Stimulated activated CD8-positive, alpha-beta memory T cell treated with anti-CD3 and anti-CD28 coated beads, Interleukin-7, amount 100 ng/mL, for 1 hour (primary cell): ENCODE data around the gene FNIP1.
"Not testable (repeated sequence)": the region's sequence is repeated elsewhere in the genome, so short reads cannot be mapped to it uniquely, and the experiment has no call there.

Experiments
- DNase-seq, 2 donors: peaks; one replicate each; pipeline ENCODE4 v3.0.0-alpha.2; 2020; ENCODE audit warnings: low read depth in 2 of 2

Gene FNIP1

GRCh38 chr5:131684595-131684994 is 112.2 kb downstream of the FNIP1 start:
- DNase-seq, result no peak

- no peak for DNase-seq
Observed at GRCh38 chr5:131684051-131684450, 112.8 kb downstream of the FNIP1 start.

- DNase-seq, result no peak
Observed at GRCh38 chr5:131682826-131683225, 114.0 kb downstream of the FNIP1 start.

- DNase-seq, result no peak
Observed at GRCh38 chr5:131682175-131682574, 114.6 kb downstream of the FNIP1 start.

- DNase-seq, result no peak
Observed at GRCh38 chr5:131679911-131680310, 116.9 kb downstream of the FNIP1 start.

- not testable (repeated sequence) for DNase-seq
Observed at GRCh38 chr5:131678273-131678672, 118.5 kb downstream of the FNIP1 start.

GRCh38 chr5:131677115-131677514 is 119.7 kb downstream of the FNIP1 start:
- no peak for DNase-seq

GRCh38 chr5:131672776-131673175 is 124.0 kb downstream of the FNIP1 start:
- DNase-seq, result no peak

GRCh38 chr5:131671994-131672655 is 124.7 kb downstream of the FNIP1 start:
- no peak for DNase-seq

GRCh38 chr5:131671409-131671808 is 125.4 kb downstream of the FNIP1 start:
- no peak for DNase-seq

- no peak for DNase-seq
Observed at GRCh38 chr5:131664929-131665328, 131.9 kb downstream of the FNIP1 start.

- DNase-seq, result no peak
Observed at GRCh38 chr5:131661933-131662332, 134.9 kb downstream of the FNIP1 start.

- no peak for DNase-seq
Observed at GRCh38 chr5:131659841-131660240, 137.0 kb downstream of the FNIP1 start.

GRCh38 chr5:131659290-131659689 is 137.5 kb downstream of the FNIP1 start:
- DNase-seq, result no peak

- no peak for DNase-seq
Observed at GRCh38 chr5:131654776-131655175, 142.0 kb downstream of the FNIP1 start.

GRCh38 chr5:131654309-131654708 is 142.5 kb downstream of the FNIP1 start:
- no peak for DNase-seq

GRCh38 chr5:131649161-131649560 is 147.7 kb downstream of the FNIP1 start:
- DNase-seq, result no peak

GRCh38 chr5:131647048-131647769 is 149.6 kb downstream of the FNIP1 start:
- no peak for DNase-seq

- DNase-seq, result no peak
Observed at GRCh38 chr5:131644822-131645221, 152.0 kb downstream of the FNIP1 start.

GRCh38 chr5:131644370-131644769 is 152.4 kb downstream of the FNIP1 start:
- DNase-seq, result no peak

- no peak for DNase-seq
Observed at GRCh38 chr5:131641494-131641893, 155.3 kb downstream of the FNIP1 start.

- peak in 1 of 2 donors; percentile 11 for DNase-seq
Observed at GRCh38 chr5:131640043-131640856, 156.6 kb downstream of the FNIP1 start.

GRCh38 chr5:131639148-131639547 is 157.7 kb downstream of the FNIP1 start:
- no peak for DNase-seq
